Astrocyte (in vitro differentiated cells and primary cell): ENCODE data around the gene ASB13. TPM values are rescaled to one million over a fixed set of nuclear protein-coding genes. Genes with fewer than 3 reads are reported as not detected.

ENCODE experiments used
- DNase-seq: peaks from one replicate; pipeline ENCODE4 v3.0.0-alpha.2; 2010; ENCODE audit warnings: low read depth
- FAIRE-seq: peaks from 2 replicates; lab custom pipeline; 2011; peaks lifted over from hg19 to GRCh38; lab: Jason Lieb, UNC
- H2AFZ ChIP-seq: 2 replicates; pipeline ENCODE4 v1.6.0; 2012; ENCODE audit warnings: low read depth, low read length, inconsistent platforms
- H3K27ac ChIP-seq: 2 replicates; pipeline ENCODE4 v1.5.1; 2011; ENCODE audit warnings: low read depth, low read length, inconsistent platforms
- H3K27me3 ChIP-seq: 2 replicates; pipeline ENCODE4 v1.6.0; 2011; ENCODE audit warnings: low read length, inconsistent platforms; ENCODE audit not compliant: insufficient read depth
- H3K36me3 ChIP-seq: 2 replicates; pipeline ENCODE4 v1.5.1; 2011; ENCODE audit warnings: low read length, inconsistent platforms; ENCODE audit not compliant: insufficient read depth
- H3K4me1 ChIP-seq: 2 replicates; pipeline ENCODE4 v1.5.1; 2011; ENCODE audit warnings: low read length, inconsistent platforms; ENCODE audit not compliant: insufficient read depth
- H3K4me2 ChIP-seq: 2 replicates; pipeline ENCODE4 v1.6.0; 2012; ENCODE audit warnings: low read length, inconsistent platforms
- H3K4me3 ChIP-seq: 2 replicates; pipeline ENCODE4 v1.5.1; 2011; ENCODE audit warnings: low read depth, mild to moderate bottlenecking, low read length, inconsistent platforms; ENCODE audit not compliant: insufficient read depth
- H3K79me2 ChIP-seq: 2 replicates; pipeline ENCODE4 v1.6.0; 2012; ENCODE audit warnings: mild to moderate bottlenecking, low read length, inconsistent platforms; ENCODE audit not compliant: insufficient read depth
- H3K9ac ChIP-seq: 2 replicates; pipeline ENCODE4 v1.6.0; 2012; ENCODE audit warnings: mild to moderate bottlenecking, low read length, inconsistent platforms
- H3K9me3 ChIP-seq: 2 replicates; pipeline ENCODE4 v1.5.1; 2012; ENCODE audit warnings: low read depth, mild to moderate bottlenecking, low read length, inconsistent platforms; ENCODE audit not compliant: insufficient read depth
- H4K20me1 ChIP-seq: 2 replicates; pipeline ENCODE4 v1.6.0; 2012; ENCODE audit warnings: low read length, inconsistent platforms; ENCODE audit not compliant: insufficient read depth
- H3K27ac Mint-ChIP-seq: one replicate; pipeline ENCODE4 v1.8.0; 2021; ENCODE audit warnings: mild to moderate bottlenecking, mixed read lengths; ENCODE audit not compliant: unreplicated experiment
- H3K27me3 Mint-ChIP-seq: one replicate; pipeline ENCODE4 v1.8.0; 2021; ENCODE audit warnings: low read depth, mixed read lengths; ENCODE audit not compliant: unreplicated experiment
- H3K36me3 Mint-ChIP-seq: one replicate; pipeline ENCODE4 v1.8.0; 2021; ENCODE audit warnings: low read depth, mixed read lengths; ENCODE audit not compliant: unreplicated experiment
- H3K4me1 Mint-ChIP-seq: one replicate; pipeline ENCODE4 v1.8.0; 2021; ENCODE audit warnings: low read depth, mixed read lengths; ENCODE audit not compliant: unreplicated experiment
- H3K4me3 Mint-ChIP-seq: one replicate; pipeline ENCODE4 v1.8.0; 2021; ENCODE audit warnings: mild to moderate bottlenecking, moderate library complexity, mixed read lengths; ENCODE audit not compliant: unreplicated experiment
- H3K9me3 Mint-ChIP-seq: one replicate; pipeline ENCODE4 v1.8.0; 2021; ENCODE audit warnings: mild to moderate bottlenecking, mixed read lengths; ENCODE audit not compliant: unreplicated experiment
- CTCF ChIP-seq: IDR thresholded peaks from 2 replicates; pipeline ENCODE4 v1.5.1; 2011; ENCODE audit warnings: low read depth, mild to moderate bottlenecking, inconsistent platforms, low read length, moderate library complexity; ENCODE audit not compliant: insufficient read depth
- EZH2 ChIP-seq: IDR thresholded peaks from 2 replicates; pipeline ENCODE4 v1.6.1; 2012; ENCODE audit warnings: mild to moderate bottlenecking, low read length, inconsistent platforms; ENCODE audit not compliant: insufficient read depth
- total RNA-seq: library from RNA; stranded (reverse); gene quantifications from 2 replicates; pipeline ENCODE4 v1.2.1, GENCODE V29; 2021

The ASB13 gene
- total RNA-seq, 1 donor from 2014 or later, result 4.8 TPM

DNA sequence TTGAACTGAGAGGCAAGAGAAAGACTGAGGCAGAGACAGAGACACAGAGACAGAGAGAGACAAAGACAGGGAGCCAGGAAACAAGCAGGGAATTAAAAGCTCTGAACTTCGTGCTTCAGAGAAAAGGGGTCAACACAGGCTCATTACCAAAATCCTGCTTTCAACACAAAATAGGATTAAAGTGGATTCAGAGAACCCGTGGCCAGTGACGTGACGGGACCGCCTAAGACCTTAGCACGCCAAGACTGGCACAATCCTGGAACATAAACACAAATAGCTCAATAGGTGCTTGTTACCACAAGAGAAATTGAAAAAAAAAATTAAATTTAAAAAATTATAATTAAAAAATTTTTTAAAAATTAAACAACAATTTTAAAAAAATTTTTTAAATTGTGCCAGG lies 21.5 kb downstream of the ASB13 start:
- no peak for TF ChIP-seq CTCF
- TF ChIP-seq EZH2, result no peak
- Histone ChIP-seq H3K36me3 (no peaks in the 10 kb centered on the region), H3K27ac (no peak overlapping the region), H3K9ac (no peak overlapping the region), H3K4me1 (no peaks in the 10 kb centered on the region), H3K27me3 (no peaks in the 10 kb centered on the region), H3K79me2 (no peaks in the 10 kb centered on the region), H4K20me1 (no peaks in the 10 kb centered on the region), H3K4me2 (no peak overlapping the region), H3K9me3 (no peaks in the 10 kb centered on the region), H3K4me3 (no peak overlapping the region), H2AFZ (no peak overlapping the region)
- Mint-ChIP-seq H3K4me1 (no peaks in the 10 kb centered on the region), H3K27ac (no peak overlapping the region), H3K9me3 (no peaks in the 10 kb centered on the region), H3K27me3 (peaks cover 2% of the 10 kb centered on the region), H3K4me3 (no peak overlapping the region), H3K36me3 (peaks cover 5% of the 10 kb centered on the region)
- FAIRE-seq (no peak), DNase-seq (no peak)

GRCh38 chr10:5643346-5644067 lies 22.9 kb downstream of the ASB13 start:
- no peaks in the 10 kb centered on the region for H3K36me3 ChIP-seq
- no peaks in the 10 kb centered on the region for H3K27me3 ChIP-seq
- no peak overlapping the region for H3K9ac ChIP-seq
- DNase-seq (no peak), FAIRE-seq (peak; percentile 9)
- no peak overlapping the region for H3K4me3 ChIP-seq
- H3K36me3 Mint-ChIP-seq, result peaks cover 2% of the 10 kb centered on the region
- no peak for TF ChIP-seq EZH2
- TF ChIP-seq CTCF, result no peak
- no peaks in the 10 kb centered on the region for H4K20me1 ChIP-seq
- H3K27ac ChIP-seq, result no peak overlapping the region
- peaks cover 1% of the 10 kb centered on the region for H3K27me3 Mint-ChIP-seq
- no peaks in the 10 kb centered on the region for H3K4me1 ChIP-seq
- H3K9me3 ChIP-seq, result no peaks in the 10 kb centered on the region
- H3K4me2 ChIP-seq, result no peak overlapping the region
- no peak overlapping the region for H3K4me3 Mint-ChIP-seq
- no peaks in the 10 kb centered on the region for H3K9me3 Mint-ChIP-seq
- no peaks in the 10 kb centered on the region for H3K4me1 Mint-ChIP-seq
- no peak overlapping the region for H3K27ac Mint-ChIP-seq
- no peak overlapping the region for H2AFZ ChIP-seq
- no peaks in the 10 kb centered on the region for H3K79me2 ChIP-seq

DNA sequence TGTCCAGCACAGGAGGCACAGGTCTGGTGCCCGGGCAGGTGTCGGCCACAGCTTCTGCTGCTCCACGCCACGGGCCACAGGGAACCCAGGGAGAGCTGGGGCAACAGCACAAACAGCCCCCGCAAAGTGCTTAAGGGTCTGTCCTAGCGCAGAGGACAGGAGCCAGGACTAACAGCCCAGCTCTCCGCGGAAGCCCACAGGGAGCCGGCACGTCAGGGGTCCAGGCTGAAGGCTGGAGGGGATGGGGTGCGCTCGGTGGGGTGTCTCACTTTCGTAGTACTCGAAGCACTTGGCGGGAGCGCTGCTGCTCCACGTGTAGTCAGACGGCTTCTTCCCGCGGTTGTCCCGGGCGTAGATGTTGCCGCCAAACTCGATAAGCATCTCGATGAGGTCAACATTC lies 24.9 kb downstream of the ASB13 start:
- H3K27ac Mint-ChIP-seq, result no peak overlapping the region
- Histone ChIP-seq H3K9me3 (no peaks in the 10 kb centered on the region), H3K36me3 (no peaks in the 10 kb centered on the region), H3K27me3 (no peaks in the 10 kb centered on the region), H3K27ac (no peak overlapping the region), H3K79me2 (no peaks in the 10 kb centered on the region), H2AFZ (no peak overlapping the region), H4K20me1 (no peaks in the 10 kb centered on the region), H3K4me3 (no peak overlapping the region), H3K4me1 (no peaks in the 10 kb centered on the region), H3K4me2 (no peak overlapping the region), H3K9ac (no peak overlapping the region)
- no peaks in the 10 kb centered on the region for H3K9me3 Mint-ChIP-seq
- DNase-seq, result no peak
- no peak for FAIRE-seq
- no peak overlapping the region for H3K4me3 Mint-ChIP-seq
- no peaks in the 10 kb centered on the region for H3K4me1 Mint-ChIP-seq
- peaks cover 2% of the 10 kb centered on the region for H3K36me3 Mint-ChIP-seq
- TF ChIP-seq EZH2 (no peak), CTCF (no peak)
- peaks cover 1% of the 10 kb centered on the region for H3K27me3 Mint-ChIP-seq
